Sigmoid colon (tissue), 7 donors: ENCODE data around the gene NIPSNAP3A. TPM values are rescaled to one million over a fixed set of nuclear protein-coding genes. Genes with fewer than 3 reads are reported as not detected.

Experiments
- DNase-seq: peaks from one replicate; pipeline ENCODE4 v3.0.0-alpha.2; 2019
- H3K27ac ChIP-seq, 4 donors: fragments of 200-600 bp; sonication (generic); one replicate each; pipeline ENCODE4 v1.5.1; 2016 to 2019; ENCODE audit warnings: mild to moderate bottlenecking in 1 of 4
- H3K27me3 ChIP-seq, 3 donors: fragments of 200-600 bp; sonication (generic); one replicate each; pipeline ENCODE4 v1.5.1; 2019; ENCODE audit warnings: mild to moderate bottlenecking in 1 of 3
- H3K36me3 ChIP-seq, 4 donors: fragments of 200-600 bp; sonication (generic); one replicate each; pipeline ENCODE4 v1.5.1; 2016 to 2019
- H3K4me1 ChIP-seq, 4 donors: fragments of 200-600 bp; sonication (generic); one replicate each; pipeline ENCODE4 v1.5.1; 2017 to 2019
- H3K4me3 ChIP-seq, 4 donors: fragments of 200-600 bp; sonication (generic); one replicate each; pipeline ENCODE4 v1.5.1; 2017 to 2019; ENCODE audit warnings: mild to moderate bottlenecking in 2 of 4, moderate library complexity in 1 of 4
- H3K9me3 ChIP-seq, 4 donors: fragments of 200-600 bp in 3 of 4; sonication (generic) in 3 of 4; one replicate each; pipeline versions ENCODE4 v1.5.1 to v1.6.1; 2013 to 2019
- EP300 ChIP-seq, 4 donors: sonication (generic); formaldehyde crosslinking; IDR thresholded peaks; one replicate each; pipeline ENCODE4 v1.6.1; 2017; ENCODE audit warnings: antibody characterized with exemption in 4 of 4
- POLR2A ChIP-seq, 2 donors: fragments of 450-650 bp; IDR thresholded peaks; one replicate each; pipeline ENCODE4 v1.6.1; 2016; ENCODE audit warnings: antibody characterized with exemption in 2 of 2, mild to moderate bottlenecking in 2 of 2, moderate library complexity in 2 of 2
- POLR2AphosphoS5 ChIP-seq, 4 donors: sonication (generic); formaldehyde crosslinking; IDR thresholded peaks; one replicate each; pipeline ENCODE4 v1.6.1; 2017; ENCODE audit warnings: antibody characterized with exemption in 4 of 4
- WGBS, 2 donors: extraction: QIAGEN DNeasy Blood & Tissue Kit; methylation state at CpG; one replicate each; pipeline ENCODE4 v1.1.7; 2013; 5-methylcytosine and 5-hydroxymethylcytosine counted together
- intact Hi-C: fragments of 100-400 bp; cut with DNase I; formaldehyde crosslinking; loops from one replicate; pipeline ENCODE4 v1.15.1; 2023
- polyA plus RNA-seq, 3 donors: library from polyadenylated mRNA; stranded (reverse); fragments of 200-250 nt; gene quantifications; one replicate each; pipeline ENCODE4 v1.2.3, GENCODE V29; 2013
- total RNA-seq, 4 donors: library from RNA; depleted of rRNA; stranded (reverse); fragments of >200 nt; gene quantifications; one replicate each; pipeline ENCODE4 v1.1.0, GENCODE V29; 2016
- TF ChIP-seq, protein P1 (sequence below), 4 experiments: fragments of 450-650 bp in 3 of 4; fragments of 200-600 bp in 1 of 4; IDR thresholded peaks; one replicate each; pipeline ENCODE4 v1.5.1; 2016 to 2019; ENCODE audit warnings: antibody characterized with exemption in 4 of 4, mild to moderate bottlenecking in 3 of 4, moderate library complexity in 2 of 4
- donor health status: healthy with polysubstance abuse.
- donor health status: Bipolar disorder and iron deficiency.
- donor health status: healthy.

Gene NIPSNAP3A
- total and polyA plus RNA-seq, 7 donors = 18.3 to 97.9 (median 23.8) TPM

DNA sequence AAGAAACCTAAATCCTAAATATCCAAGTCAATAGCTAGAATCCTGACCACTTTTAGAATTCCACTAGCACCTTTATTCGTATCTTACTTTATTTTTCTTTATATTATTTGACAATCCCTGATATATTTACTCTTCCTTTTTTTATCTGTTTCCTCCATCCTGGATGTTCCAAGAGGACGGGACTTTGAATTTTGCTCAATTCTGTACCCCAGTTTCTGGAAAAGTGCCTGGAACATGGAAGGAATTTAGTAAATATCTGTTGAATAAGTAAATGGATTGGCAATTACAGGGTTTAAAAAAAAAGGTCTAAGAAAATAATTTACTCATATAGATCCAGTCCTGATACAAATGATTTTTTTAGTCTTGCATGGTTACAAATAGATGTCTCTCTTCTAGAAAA is 1.2 kb upstream of the NIPSNAP3A start:
- intact Hi-C loops = loop anchor here (5.0 to 10.0 kb wide), 2 partner anchors 654 to 809 kb away; partner anchors contain the start of genes FKTN and SMC2

DNA sequence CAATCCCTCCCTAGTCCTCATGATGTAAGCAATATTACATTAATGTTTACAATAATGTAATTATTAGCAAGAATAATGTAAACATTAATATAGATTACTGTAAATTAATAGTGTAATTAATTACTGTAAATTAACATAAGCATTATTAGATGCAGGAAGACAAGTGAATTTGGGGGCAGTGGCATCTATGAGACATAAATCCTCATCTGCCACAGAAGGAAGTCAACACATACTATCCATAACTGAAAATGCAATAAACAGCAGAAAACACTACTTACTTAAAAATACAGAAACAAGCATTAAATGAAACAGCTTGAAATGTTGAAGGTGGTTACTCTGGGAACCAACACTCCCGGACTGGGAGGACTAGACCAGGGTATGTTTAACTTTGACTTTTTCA is 685 bp upstream of the NIPSNAP3A start:
- Histone ChIP-seq H3K4me3 (peak overlapping the region; percentile 59 to 87 (median 73)), H3K36me3 (peaks cover 0 to 11% (median 0%) of the 10 kb centered on the region in 4 donors), H3K4me1 (peaks cover 0 to 18% (median 10%) of the 10 kb centered on the region in 4 donors), H3K27ac (peak overlapping the region; percentile 87 to 92 (median 90)), H3K9me3 (no peaks in the 10 kb centered on the region), H3K27me3 (no peaks in the 10 kb centered on the region)
- intact Hi-C loops = loop anchor here (5.0 to 10.0 kb wide), 2 partner anchors 654 to 808 kb away; partner anchors contain the start of genes FKTN and SMC2
- no peak for TF ChIP-seq POLR2A (IDR thresholded peaks at IDR 0.05)
- TF ChIP-seq, protein P1, sequence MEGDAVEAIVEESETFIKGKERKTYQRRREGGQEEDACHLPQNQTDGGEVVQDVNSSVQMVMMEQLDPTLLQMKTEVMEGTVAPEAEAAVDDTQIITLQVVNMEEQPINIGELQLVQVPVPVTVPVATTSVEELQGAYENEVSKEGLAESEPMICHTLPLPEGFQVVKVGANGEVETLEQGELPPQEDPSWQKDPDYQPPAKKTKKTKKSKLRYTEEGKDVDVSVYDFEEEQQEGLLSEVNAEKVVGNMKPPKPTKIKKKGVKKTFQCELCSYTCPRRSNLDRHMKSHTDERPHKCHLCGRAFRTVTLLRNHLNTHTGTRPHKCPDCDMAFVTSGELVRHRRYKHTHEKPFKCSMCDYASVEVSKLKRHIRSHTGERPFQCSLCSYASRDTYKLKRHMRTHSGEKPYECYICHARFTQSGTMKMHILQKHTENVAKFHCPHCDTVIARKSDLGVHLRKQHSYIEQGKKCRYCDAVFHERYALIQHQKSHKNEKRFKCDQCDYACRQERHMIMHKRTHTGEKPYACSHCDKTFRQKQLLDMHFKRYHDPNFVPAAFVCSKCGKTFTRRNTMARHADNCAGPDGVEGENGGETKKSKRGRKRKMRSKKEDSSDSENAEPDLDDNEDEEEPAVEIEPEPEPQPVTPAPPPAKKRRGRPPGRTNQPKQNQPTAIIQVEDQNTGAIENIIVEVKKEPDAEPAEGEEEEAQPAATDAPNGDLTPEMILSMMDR (IDR thresholded peaks at IDR 0.05) = no peak
- no peak for TF ChIP-seq EP300 (IDR thresholded peaks at IDR 0.05)
- TF ChIP-seq POLR2AphosphoS5 (IDR thresholded peaks at IDR 0.05) = no peak
- no peak for DNase-seq
- 3 to 15% methylated on average over 1 of the region's 1 CpG for WGBS, 2 donors

More for the DNA sequence above, 1.2 kb upstream of the NIPSNAP3A start:
- Histone ChIP-seq H3K9me3 (no peaks in the 10 kb centered on the region), H3K27me3 (no peaks in the 10 kb centered on the region), H3K4me3 (no peak overlapping the region), H3K36me3 (peaks cover 0 to 6% (median 0%) of the 10 kb centered on the region in 4 donors), H3K4me1 (peaks cover 0 to 18% (median 10%) of the 10 kb centered on the region in 4 donors), H3K27ac (no peak overlapping the region)
- no peak for DNase-seq
- 69 to 80% methylated on average over 2 of the region's 2 CpGs for WGBS, 2 donors
- no peak for TF ChIP-seq POLR2A (IDR thresholded peaks at IDR 0.05)

DNA sequence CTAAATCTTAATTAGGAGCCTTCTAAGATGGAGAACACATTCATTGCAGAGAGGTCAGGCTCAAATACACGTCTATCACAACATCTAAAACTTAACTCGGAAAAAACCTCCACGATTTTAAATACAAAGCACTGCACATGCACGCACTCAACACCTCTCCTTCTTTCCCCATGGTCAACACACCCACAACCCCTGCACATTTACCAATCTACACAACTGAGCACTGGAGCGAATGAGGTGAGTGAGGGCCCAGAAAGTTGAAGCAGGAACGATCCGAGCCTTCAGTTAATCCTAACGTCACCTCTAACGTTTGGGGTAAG is 278 bp upstream of the NIPSNAP3A start:
- H3K4me3 ChIP-seq = peak overlapping the region; percentile 59 to 87 (median 73)
- H3K4me1 ChIP-seq = peaks cover 0 to 18% (median 10%) of the 10 kb centered on the region in 4 donors
- DNase-seq = no peak
- intact Hi-C loops = loop anchor here (5.0 to 10.0 kb wide), 2 partner anchors 655 to 808 kb away; partner anchors contain the start of genes FKTN and SMC2
- 0% methylated on average over 9 of the region's 9 CpGs for WGBS, 2 donors
- TF ChIP-seq POLR2AphosphoS5 (IDR thresholded peaks at IDR 0.05) (no peak), EP300 (IDR thresholded peaks at IDR 0.05) (no peak)
- peak overlapping the region; percentile 87 to 92 (median 90) for H3K27ac ChIP-seq
- H3K9me3 ChIP-seq = no peaks in the 10 kb centered on the region
- peaks cover 0 to 13% (median 0%) of the 10 kb centered on the region in 4 donors for H3K36me3 ChIP-seq
- no peaks in the 10 kb centered on the region for H3K27me3 ChIP-seq

DNA sequence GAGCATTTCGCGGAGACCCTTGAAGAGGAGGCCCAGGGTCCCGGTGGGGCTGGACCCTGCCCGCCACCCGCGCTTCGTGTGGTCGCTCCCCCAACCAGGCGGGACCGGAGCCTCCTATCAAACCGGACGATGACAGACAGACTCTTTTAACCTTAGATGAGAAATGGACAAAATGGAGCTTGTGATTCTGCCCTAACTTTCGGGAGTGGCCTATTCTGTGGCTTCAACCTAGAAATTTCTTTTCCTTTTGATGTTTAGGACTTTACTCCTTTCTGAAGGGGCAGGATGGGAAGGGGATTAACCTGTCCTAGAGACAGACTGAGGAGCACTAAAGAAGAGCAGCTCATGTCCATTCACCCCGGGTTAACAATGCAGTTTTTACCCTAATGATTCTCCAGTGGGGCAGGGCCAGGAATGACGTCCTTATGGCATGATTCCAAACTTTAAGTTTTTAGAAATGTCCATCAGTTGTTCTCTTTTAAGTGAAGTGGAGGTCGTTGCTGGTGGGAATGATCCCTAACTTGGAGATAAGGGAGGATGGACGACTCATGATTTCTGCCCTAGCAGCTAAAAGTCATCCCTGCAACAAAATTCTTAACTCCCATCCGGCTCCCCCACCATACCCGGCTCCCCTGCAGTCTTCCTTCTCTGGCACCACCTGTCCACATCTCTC is 1.0 kb downstream of the NIPSNAP3A start:
- no peak for DNase-seq
- no peaks in the 10 kb centered on the region for H3K27me3 ChIP-seq
- 8 to 9% methylated on average over 19 of the region's 19 CpGs for WGBS, 2 donors
- H3K4me1 ChIP-seq = peaks cover 0 to 18% (median 10%) of the 10 kb centered on the region in 4 donors
- peak overlapping the region; percentile 59 to 87 (median 73) for H3K4me3 ChIP-seq
- TF ChIP-seq, protein P1 (IDR thresholded peaks at IDR 0.05) = no peak
- TF ChIP-seq POLR2A (IDR thresholded peaks at IDR 0.05) (no peak), POLR2AphosphoS5 (IDR thresholded peaks at IDR 0.05) (peak in 2 of 4 donors; percentile 21 to 25), EP300 (IDR thresholded peaks at IDR 0.05) (no peak)
- H3K27ac ChIP-seq = peak overlapping the region; percentile 87 to 92 (median 90)
- no peaks in the 10 kb centered on the region for H3K9me3 ChIP-seq
- peaks cover 0 to 26% (median 0%) of the 10 kb centered on the region in 4 donors for H3K36me3 ChIP-seq
- intact Hi-C loops = loop anchor here (5.0 to 10.0 kb wide), 2 partner anchors 656 to 806 kb away; partner anchors contain the start of genes FKTN and SMC2

DNA sequence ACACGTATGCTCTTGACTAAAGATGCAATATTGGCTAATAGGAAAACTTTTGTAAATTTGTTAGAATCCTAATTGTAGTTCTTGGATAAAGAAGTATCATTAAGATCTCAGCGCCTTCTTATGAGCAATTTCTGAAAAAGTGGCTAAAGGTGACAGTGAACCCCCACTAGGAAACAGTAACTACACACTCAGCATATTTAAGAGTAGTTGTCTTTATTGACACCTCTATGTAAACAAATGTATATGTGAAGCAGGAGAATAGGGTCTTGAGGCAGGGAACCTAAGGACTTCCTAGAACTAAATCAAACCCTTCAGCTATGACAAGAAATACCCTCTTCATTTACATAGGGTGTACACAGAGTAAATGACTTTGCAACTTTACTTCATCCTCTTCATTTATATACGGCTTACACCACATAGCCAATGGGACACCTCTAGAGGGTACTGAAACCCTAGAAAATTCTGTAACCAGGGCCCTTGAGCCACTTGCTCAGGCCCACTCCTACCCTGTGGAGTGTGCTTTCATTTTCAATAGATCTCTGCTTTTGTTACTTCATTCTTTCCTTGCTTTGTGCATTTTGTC is 2.8 kb downstream of the NIPSNAP3A start:
- no peaks in the 10 kb centered on the region for H3K9me3 ChIP-seq
- H3K27me3 ChIP-seq = no peaks in the 10 kb centered on the region
- intact Hi-C loops = no loop called here
- peaks cover 0 to 43% (median 0%) of the 10 kb centered on the region in 4 donors for H3K36me3 ChIP-seq
- no peak overlapping the region for H3K4me3 ChIP-seq
- WGBS, 2 donors = 90 to 94% methylated on average over 3 of the region's 3 CpGs
- H3K27ac ChIP-seq = no peak overlapping the region
- DNase-seq = no peak
- H3K4me1 ChIP-seq = peaks cover 0 to 18% (median 10%) of the 10 kb centered on the region in 4 donors
- TF ChIP-seq EP300 (IDR thresholded peaks at IDR 0.05) (no peak), POLR2AphosphoS5 (IDR thresholded peaks at IDR 0.05) (no peak), POLR2A (IDR thresholded peaks at IDR 0.05) (no peak)
- TF ChIP-seq, protein P1 (IDR thresholded peaks at IDR 0.05) = no peak
